Measurements from ENCODE around the gene ZNF670.
"Not testable (repeated sequence)": the region's sequence is repeated elsewhere in the genome, so short reads cannot be mapped to it uniquely, and the experiment has no call there.

ZNF670 gene

DNA sequence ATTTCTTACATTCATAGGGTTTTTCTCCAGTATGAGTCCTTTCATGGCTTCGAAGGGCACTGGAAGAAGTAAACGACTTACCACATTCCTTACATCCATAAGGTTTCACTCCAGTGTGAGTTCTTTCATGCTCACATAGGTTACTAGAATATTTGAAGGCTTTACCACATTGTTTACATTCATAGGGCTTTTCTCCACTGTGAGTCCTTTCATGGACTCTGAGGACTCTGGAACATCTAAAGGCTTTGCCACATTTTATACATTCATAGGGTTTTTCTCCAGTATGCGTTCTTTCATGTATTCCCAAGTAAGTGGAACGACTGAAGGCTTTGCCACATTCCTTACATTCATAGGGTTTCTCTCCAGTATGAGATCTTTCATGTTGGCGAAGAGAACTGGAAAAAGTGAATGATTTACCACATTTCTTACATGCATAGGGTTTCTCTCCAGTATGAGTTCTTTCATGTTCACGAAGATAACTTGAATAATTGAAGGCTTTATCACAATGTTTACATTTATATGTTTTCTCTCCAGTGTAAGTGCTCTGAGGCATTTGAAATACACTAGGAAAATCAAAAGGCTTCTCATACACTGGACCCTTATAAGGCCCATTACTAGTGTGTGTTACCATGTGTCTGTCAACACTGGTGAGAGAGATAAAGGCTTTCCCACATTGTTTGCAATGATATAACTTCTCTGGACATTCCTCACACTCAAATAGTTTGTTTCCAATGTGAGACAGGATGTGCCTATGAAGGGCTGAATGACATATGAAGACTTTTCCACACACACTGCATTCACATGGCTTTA is 40.9 kb downstream of the ZNF670 start:
- no peak for DNase-seq

DNA sequence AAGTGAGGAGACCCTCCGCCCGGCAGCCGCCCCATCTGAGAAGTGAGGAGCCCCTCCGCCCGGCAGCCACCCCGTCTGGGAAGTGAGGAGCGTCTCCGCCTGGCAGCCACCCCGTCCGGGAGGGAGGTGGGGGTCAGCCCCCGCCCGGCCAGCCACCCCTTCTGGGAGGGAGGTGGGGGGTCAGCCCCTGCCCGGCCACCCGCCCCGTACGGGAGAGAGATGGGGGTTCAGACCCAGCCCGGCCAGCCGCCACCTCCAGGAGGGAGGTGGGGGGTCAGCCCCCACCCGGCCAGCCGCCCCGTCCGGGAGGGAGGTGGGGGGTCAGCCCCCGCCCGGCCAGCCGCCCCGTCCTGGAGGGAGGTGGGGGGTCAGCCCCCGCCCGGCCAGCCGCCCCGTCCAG is 46.3 kb downstream of the ZNF670 start:
- not testable (repeated sequence) for DNase-seq
